Pancreas (tissue), 10 donors: ENCODE data around the gene POP4. TPM values are rescaled to one million over a fixed set of nuclear protein-coding genes. Genes with fewer than 3 reads are reported as not detected.
A peak's percentile ranks its signal among the peaks of the same experiment; 100 is the strongest.
"Not testable (repeated sequence)": the region's sequence is repeated elsewhere in the genome, so short reads cannot be mapped to it uniquely, and the experiment has no call there.

Experiments
- ATAC-seq, 4 donors: fragments of 200-7000 bp; cut with Tn5 transposase; one replicate each; pipeline versions ENCODE4 v1.8.0 to v1.9.1; 2020; ENCODE audit warnings: mild to moderate bottlenecking in 4 of 4, moderate library complexity in 4 of 4
- DNase-seq, 6 donors: peaks; one replicate each; pipeline ENCODE4 v3.0.0-alpha.2; 2020
- FAIRE-seq: peaks from 2 replicates; lab custom pipeline; 2012; peaks lifted over from hg19 to GRCh38; lab: Jason Lieb, UNC
- H3K27ac ChIP-seq, 4 donors: fragments of 200-600 bp; sonication (generic); 1 replicate in 3 of 4; 2 replicates in 1 of 4; pipeline versions ENCODE4 v1.5.0 to v1.8.0; 2020
- H3K27me3 ChIP-seq, 4 donors: fragments of 200-600 bp; one replicate each; pipeline ENCODE4 v1.8.0; 2021
- H3K36me3 ChIP-seq, 3 donors: fragments of 200-600 bp; sonication (generic) in 1 of 3; one replicate each; pipeline versions ENCODE4 v1.5.0 to v1.8.0; 2020 to 2021
- H3K4me1 ChIP-seq, 3 donors: fragments of 200-600 bp; one replicate each; pipeline ENCODE4 v1.8.0; 2021
- H3K4me3 ChIP-seq, 4 donors: fragments of 200-600 bp; sonication (generic) in 2 of 4; one replicate each; pipeline versions ENCODE4 v1.5.0 to v1.8.0; 2020 to 2021
- H3K9me3 ChIP-seq, 4 donors: fragments of 200-600 bp; one replicate each; pipeline ENCODE4 v1.8.0; 2021
- CTCF ChIP-seq, 4 donors: fragments of 200-600 bp; sonication (generic) in 3 of 4; IDR thresholded peaks; one replicate each; pipeline versions ENCODE4 v1.5.0 to v1.8.0; 2021; ENCODE audit warnings: antibody characterized with exemption in 4 of 4
- WGBS, 2 donors: extraction: QIAGEN DNeasy Blood & Tissue Kit; methylation state at CpG; one replicate each; pipeline ENCODE4 v1.1.7; 2013; 5-methylcytosine and 5-hydroxymethylcytosine counted together
- intact Hi-C, 3 donors: fragments of 100-400 bp; cut with DNase I; formaldehyde crosslinking; loops; one replicate each; pipeline versions ENCODE4 v1.11.1 to v1.14.2; 2022
- polyA plus RNA-seq, 2 donors: library from polyadenylated mRNA; stranded (reverse); fragments of 200-250 nt; gene quantifications; one replicate each; pipeline ENCODE4 v1.2.3, GENCODE V29; 2013
- total RNA-seq, 6 donors: library from RNA; stranded (reverse); fragmentation: NEBNext Ultra II Directional in 4 of 6; extraction: Animal tissue kit (Norgen Biotek cat#: 25700) in 4 of 6; gene quantifications; one replicate each; pipeline versions ENCODE4 v1.2.1 to v1.2.4, GENCODE V29; 2021 to 2023
- donor health status: healthy with polysubstance abuse.
- donor health status: DM: no; HTN: no; CAD: no; lungs with moderate emphysema.
- donor health status: DM: no; HTN: no; CAD: no.
- donor health status: control.
- donor health status: control.
- donor health status: Bipolar disorder and iron deficiency.
- donor health status: DM: yes; HTN: yes; CAD: no.
- donor health status: DM: no; HTN: no; CAD: no.
- donor health status: DM: no; HTN: no; CAD: no.
- donor health status: DM: yes; HTN: yes; CAD: no.

The POP4 gene, protein sequence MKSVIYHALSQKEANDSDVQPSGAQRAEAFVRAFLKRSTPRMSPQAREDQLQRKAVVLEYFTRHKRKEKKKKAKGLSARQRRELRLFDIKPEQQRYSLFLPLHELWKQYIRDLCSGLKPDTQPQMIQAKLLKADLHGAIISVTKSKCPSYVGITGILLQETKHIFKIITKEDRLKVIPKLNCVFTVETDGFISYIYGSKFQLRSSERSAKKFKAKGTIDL
- total RNA-seq (10 to 100 TPM; 14.3 to 32.3 (median 23.1) TPM), polyA plus RNA-seq (10 to 100 TPM; 26.3 to 50.3 TPM)

DNA sequence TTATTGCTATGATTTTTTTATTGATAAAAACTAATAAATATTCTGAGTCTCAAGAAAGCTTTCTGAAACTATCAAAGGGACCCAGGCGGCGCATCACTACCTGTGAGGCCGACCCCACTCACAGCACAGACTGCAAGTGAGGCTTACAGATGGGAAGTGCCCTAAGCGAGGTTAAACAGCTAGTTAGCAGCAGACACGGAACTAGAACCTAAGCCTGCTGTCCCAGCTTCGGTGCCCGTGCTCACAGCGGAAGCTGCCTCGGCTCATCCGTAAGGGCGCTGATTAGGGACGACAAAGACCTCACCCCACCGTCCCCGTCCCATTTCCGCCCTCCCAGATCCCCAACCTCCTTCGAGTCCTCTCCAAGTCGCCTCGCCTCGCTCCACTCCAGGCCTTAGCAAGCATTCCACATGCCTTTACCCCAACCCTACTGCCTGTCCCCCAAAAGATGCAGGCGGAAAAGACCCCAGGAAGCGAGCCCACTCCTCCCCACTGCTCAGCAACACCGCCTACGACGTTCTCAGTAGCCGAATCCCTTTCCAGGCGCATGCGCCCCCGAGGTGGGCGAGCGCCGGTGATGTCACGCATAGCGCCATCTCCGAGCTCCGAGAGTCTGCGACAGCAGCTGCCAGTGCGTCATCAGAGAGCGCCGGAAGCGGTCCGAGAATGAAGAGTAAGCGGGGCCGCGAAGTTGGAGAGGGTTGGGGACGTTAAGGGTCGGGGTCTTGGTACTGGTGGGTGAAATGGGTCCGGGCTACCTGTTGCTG is at the start of gene POP4:
Gene POP4 (plus strand): TSS at position 631 of the 767 bp plus-strand sequence. CDS start 36 bp downstream, at position 667.
- H3K36me3 ChIP-seq = peaks cover 0 to 4% (median 0%) of the 10 kb centered on the region in 3 donors
- ATAC-seq (peak; percentile 93 to 98 (median 98)), FAIRE-seq (peak; percentile 9), DNase-seq (peak; percentile 95 to 100 (median 97))
- peak within 1 kb of the TSS; percentile 74 to 93 (median 86) for H3K4me3 ChIP-seq
- H3K9me3 ChIP-seq = no peaks in the 10 kb centered on the region
- H3K4me1 ChIP-seq = peaks cover 0 to 15% (median 0%) of the 10 kb centered on the region in 3 donors
- intact Hi-C loops = no loop called here
- H3K27me3 ChIP-seq = no peaks in the 10 kb centered on the region
- TF ChIP-seq CTCF (IDR thresholded peaks at IDR 0.05) = no peak
- 0 to 1% methylated on average over 47 of the region's 47 CpGs for WGBS, 2 donors
- H3K27ac ChIP-seq = peak within 1 kb of the TSS; percentile 89 to 95 (median 90)

GRCh38 chr19:29559110-29559509 is 47.0 kb upstream of the POP4 start:
- 80 to 96% methylated on average over 2 of the region's 2 CpGs for WGBS, 2 donors
- H3K4me3 ChIP-seq, FAIRE-seq, H3K9me3 ChIP-seq, H3K36me3 ChIP-seq, H3K4me1 ChIP-seq, ATAC-seq, intact Hi-C loops, DNase-seq, H3K27ac ChIP-seq, H3K27me3 ChIP-seq: not testable (repeated sequence)

DNA sequence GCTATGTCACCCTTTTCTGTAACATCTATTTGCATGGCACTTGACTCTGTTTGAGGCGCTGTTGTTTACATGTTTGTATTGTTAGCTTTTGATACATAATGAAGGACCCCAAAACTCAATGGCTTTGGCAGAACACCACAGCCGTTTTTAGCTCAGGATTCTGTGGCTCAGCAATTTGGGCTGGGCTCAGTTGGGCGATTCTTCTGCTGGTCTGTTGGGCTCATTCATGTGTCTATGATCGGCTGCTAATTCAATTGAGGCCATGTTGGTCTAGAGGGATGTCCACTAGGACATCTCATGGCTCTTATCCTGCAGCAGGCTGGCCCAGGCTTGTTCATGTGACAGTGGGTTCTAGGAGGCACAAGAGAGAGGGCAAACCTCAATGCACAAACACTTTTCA is 46.3 kb upstream of the POP4 start:
- no peaks in the 10 kb centered on the region for H3K36me3 ChIP-seq
- H3K27ac ChIP-seq = no peak overlapping the region
- ATAC-seq (no peak), FAIRE-seq (no peak), DNase-seq (no peak)
- no peaks in the 10 kb centered on the region for H3K27me3 ChIP-seq
- 63 to 76% methylated on average over 4 of the region's 4 CpGs for WGBS, 2 donors
- intact Hi-C loops = no loop called here
- H3K4me3 ChIP-seq = no peak overlapping the region
- no peaks in the 10 kb centered on the region for H3K4me1 ChIP-seq
- no peak for TF ChIP-seq CTCF (IDR thresholded peaks at IDR 0.05)
- H3K9me3 ChIP-seq = no peaks in the 10 kb centered on the region

- ATAC-seq (no peak), FAIRE-seq (no peak), DNase-seq (no peak)
- Histone ChIP-seq H3K27ac (no peak overlapping the region), H3K27me3 (no peaks in the 10 kb centered on the region), H3K9me3 (no peaks in the 10 kb centered on the region), H3K36me3 (no peaks in the 10 kb centered on the region), H3K4me3 (no peak overlapping the region), H3K4me1 (no peaks in the 10 kb centered on the region)
- TF ChIP-seq CTCF (IDR thresholded peaks at IDR 0.05) = no peak
- 79 to 85% methylated on average over 6 of the region's 6 CpGs for WGBS, 2 donors
- intact Hi-C loops = no loop called here
Measured at GRCh38 chr19:29560313-29561075, 45.6 kb upstream of the POP4 start.

DNA sequence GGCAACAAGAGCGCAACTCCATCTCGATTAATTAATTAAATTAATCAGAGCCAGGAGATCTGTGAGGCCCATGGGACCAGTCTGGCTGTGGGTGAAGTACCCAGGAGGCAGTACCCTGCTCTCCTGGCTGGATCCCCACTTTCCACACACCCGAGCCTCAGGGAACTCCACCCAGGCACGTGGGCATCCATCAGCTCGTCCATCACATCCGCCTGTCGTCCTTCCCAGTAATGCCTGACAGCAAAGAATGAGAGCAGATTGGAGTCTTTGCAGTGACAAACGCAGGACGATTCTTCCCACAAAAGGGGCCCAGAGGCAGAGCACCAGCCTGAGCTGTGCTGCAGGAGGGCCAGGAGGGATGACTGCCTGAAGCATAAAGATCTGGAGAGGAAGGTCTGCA is 44.5 kb upstream of the POP4 start:
- H3K4me1 ChIP-seq = no peaks in the 10 kb centered on the region
- H3K36me3 ChIP-seq = no peaks in the 10 kb centered on the region
- intact Hi-C loops = no loop called here
- no peak overlapping the region for H3K27ac ChIP-seq
- ATAC-seq = no peak
- 55 to 69% methylated on average over 9 of the region's 9 CpGs for WGBS, 2 donors
- no peak for DNase-seq
- FAIRE-seq = no peak
- no peaks in the 10 kb centered on the region for H3K9me3 ChIP-seq
- no peaks in the 10 kb centered on the region for H3K27me3 ChIP-seq
- TF ChIP-seq CTCF (IDR thresholded peaks at IDR 0.05) = no peak
- no peak overlapping the region for H3K4me3 ChIP-seq
